EL (cell line): ENCODE results near the gene RBMS3.
A peak's percentile ranks its signal among the peaks of the same experiment; 100 is the strongest.
"Not testable (repeated sequence)": the region's sequence is repeated elsewhere in the genome, so short reads cannot be mapped to it uniquely, and the experiment has no call there.

ENCODE experiments used
- DNase-seq: peaks from one replicate; pipeline ENCODE4 v3.0.0-alpha.2; 2016

RBMS3 gene

GRCh38 chr3:29639578-29640290 is 358.9 kb downstream of the RBMS3 start:
- no peak for DNase-seq

DNA sequence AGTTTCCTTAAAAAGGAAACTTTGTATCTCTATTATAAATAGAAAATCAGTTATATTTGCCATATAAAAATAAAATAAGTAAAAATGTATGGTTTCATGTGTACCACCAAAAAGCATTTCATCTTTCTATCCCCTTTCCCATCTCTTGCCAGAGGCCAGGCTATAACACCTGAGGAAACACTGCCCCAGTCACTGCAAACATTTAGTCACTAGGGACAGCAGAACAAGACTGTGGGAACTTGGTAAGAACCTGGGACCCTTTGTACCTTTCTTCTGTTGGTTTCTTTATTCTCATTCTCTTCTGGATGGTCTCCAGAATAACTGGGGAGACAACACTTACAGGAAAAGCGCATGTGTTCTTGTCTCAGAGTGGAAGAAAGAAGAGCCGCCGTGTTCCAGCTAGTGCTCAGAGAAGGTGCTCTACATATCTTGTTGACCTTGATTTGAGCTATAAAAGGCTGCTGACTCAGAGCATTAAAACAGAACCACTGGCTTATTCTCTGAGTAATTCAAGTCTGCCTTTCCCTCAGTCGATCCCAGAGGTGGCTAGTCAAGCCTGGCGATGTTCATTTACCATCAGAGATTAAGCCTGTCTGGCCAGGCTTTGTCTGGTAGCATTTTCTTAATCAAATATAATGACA is 361.6 kb downstream of the RBMS3 start:
- DNase-seq: peak; percentile 13

DNA sequence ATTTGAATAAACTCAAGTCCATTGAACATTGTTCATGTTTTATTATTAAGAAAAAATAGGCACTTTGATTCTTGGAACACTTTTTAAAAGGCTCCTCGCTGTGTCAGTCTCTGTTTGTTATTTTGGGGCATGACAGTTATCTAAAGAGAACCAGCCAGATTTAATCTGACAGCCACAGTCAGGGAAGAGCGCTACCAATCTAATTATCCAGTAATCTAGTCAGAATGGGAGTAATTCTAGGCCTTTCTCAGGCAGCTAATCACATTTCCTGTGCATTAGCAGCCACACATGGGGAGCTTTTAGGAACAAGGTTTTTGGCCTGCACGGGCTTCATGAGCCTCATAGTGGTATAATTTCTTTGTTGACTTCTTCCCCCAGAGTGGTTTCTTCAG is 362.2 kb downstream of the RBMS3 start:
- DNase-seq: no peak

- no peak for DNase-seq
Observed at GRCh38 chr3:29644261-29644660, 363.4 kb downstream of the RBMS3 start.

- DNase-seq: no peak
Observed at GRCh38 chr3:29644956-29645636, 364.2 kb downstream of the RBMS3 start.

GRCh38 chr3:29646043-29646442 is 365.2 kb downstream of the RBMS3 start:
- no peak for DNase-seq

DNA sequence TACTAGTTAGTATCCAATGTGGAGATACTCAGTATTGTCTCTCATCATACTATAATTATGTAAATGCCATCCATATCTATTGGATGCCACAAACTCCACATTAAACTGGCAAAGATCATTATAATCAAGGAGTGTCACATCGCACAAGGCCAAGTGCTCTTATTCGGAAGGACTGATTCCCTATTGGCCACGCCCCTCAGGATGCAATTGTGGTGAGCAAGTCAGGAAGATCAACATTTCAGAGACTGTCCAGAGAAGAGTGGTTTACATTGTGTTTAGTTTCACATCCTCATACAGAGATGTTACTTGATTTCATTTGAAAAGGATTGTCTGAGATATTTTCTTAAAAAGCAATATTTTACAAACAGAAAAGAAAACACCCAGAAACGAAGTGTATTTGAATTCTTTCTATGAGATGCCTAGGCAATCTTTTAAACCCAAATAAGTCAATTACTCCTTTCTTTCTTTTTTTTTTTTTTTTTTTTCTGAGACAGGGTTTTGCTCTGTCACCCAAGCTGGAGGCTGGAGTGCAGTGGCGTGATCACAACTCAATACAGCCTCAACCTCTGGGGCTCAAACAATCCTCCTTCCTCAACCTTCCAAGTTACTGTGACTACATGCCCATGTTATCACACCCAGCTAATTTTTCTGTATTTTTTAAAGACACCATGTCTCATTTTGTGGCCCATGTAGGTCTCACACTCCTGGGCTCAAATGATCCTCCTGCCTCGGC is 369.1 kb downstream of the RBMS3 start:
- DNase-seq: peak; percentile 45

GRCh38 chr3:29653680-29654079 is 372.8 kb downstream of the RBMS3 start:
- DNase-seq: no peak

DNA sequence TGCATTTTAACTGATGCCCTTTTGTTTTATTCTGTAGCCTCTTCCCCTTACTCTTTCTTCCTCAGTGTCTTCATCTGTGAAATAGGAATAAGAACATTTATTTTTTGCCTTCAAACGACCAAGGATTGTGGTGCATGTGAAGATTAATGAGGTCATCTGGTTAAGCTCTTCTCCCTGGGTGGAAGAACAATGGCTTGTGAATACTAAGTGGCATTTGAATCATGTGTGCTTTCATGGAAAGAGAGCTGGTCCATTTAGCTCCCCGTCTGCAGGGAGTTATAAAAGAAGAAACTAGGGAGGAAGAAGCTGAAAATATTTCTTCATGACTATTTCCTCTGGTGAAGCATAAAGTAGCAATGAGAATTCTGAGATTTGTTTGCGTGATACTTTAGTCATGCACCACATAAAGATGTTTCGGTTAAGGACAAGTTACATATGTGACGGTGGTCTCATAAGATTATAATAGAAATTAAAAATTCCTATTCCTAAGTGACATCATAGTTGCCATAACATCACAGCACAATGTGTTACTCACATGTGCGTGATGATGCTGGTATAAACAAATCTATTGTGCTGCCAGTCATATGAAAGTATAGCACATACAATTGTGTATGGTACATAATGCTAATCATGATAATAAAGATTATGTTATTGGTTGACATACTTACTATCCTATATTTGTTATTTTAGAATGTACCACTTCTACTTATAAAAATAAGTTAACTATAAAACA is 374.3 kb downstream of the RBMS3 start:
- DNase-seq: no peak

- no peak for DNase-seq
Observed at GRCh38 chr3:29665688-29666087, 384.8 kb downstream of the RBMS3 start.

DNA sequence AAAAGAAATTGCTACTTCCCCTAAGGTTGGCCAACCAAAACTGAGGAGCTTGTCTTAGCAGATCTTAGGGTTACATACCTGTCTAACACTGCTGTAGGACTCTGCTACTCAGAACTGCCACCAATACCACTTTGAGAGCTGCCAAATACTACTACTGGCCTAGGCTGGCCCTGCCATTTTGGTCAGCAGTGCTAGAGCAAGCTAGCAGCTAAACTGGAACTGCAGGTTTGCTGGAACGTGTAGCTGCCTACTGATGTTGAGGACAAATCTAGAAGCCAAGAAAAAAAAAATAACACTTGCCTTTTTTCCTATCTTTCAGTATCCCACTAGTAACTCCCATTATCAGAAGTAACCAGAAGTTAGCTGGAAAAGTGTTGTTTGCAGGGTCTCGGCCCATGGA is 387.4 kb downstream of the RBMS3 start:
- no peak for DNase-seq

DNA sequence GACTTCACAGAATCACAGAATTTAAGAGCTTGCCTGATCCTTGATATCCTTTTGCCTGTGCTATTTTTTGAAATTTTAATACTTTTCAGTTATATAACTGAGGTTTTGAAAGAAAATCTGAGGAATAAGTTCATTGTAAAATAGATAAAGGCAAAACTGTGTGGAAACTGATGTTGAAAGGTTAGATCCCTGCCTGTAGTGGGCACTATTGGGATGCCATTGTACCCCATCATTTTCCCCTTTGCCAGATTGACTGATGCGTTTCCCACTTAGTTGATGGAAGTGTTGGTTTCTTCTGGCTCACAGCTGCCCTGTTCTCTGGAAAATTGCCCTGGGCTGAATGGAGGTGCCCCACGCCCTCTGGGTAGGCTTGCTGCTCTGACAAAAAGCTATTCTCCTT is 387.9 kb downstream of the RBMS3 start:
- no peak for DNase-seq

DNA sequence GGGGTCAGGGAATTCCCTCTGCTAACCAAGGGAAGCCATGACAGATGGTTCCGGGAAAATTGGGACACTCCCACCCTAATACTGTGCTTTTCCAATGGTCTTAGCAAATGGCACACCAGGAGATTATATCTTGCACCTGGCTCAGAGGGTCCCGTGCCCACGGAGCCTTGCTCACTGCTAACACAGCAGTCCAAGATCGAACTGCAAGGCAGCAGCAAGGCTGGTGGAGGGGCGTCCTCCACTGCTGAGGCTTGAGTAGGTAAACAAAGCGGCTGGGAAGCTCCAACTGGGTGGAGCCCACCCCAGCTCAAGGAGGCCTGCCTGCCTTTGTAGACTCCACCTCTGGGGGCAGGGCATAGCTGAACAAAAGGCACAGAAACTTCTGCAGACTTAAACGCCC is 389.6 kb downstream of the RBMS3 start:
- not testable (repeated sequence) for DNase-seq

- no peak for DNase-seq
Observed at GRCh38 chr3:29677421-29677820, 396.6 kb downstream of the RBMS3 start.

GRCh38 chr3:29679944-29680343 is 399.1 kb downstream of the RBMS3 start:
- DNase-seq: no peak

- peak; percentile 58 for DNase-seq
Observed at GRCh38 chr3:29683018-29683993, 402.4 kb downstream of the RBMS3 start.

GRCh38 chr3:29686889-29687592 is 406.2 kb downstream of the RBMS3 start:
- peak; percentile 59 for DNase-seq

- no peak for DNase-seq
Observed at GRCh38 chr3:29690686-29691353, 409.9 kb downstream of the RBMS3 start.

DNA sequence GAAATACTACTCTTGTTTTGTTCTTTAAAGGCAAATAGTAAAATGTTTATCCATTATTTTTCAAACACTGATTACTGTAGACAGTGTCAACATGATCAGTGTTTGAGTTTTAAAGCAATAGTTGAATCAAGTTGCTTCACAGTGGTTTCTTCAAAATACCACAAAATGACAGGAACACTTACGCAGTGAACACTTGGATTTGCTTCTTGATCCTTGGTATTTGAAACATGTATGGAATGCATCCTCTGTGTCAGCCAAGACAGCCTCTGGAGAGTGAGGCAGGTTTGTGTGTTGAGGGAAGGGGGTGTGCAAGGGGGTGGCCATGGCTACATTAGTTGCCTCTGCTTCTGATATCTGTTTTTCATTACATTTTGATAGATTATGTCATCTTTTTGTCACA is 413.0 kb downstream of the RBMS3 start:
- DNase-seq: peak; percentile 97

DNA sequence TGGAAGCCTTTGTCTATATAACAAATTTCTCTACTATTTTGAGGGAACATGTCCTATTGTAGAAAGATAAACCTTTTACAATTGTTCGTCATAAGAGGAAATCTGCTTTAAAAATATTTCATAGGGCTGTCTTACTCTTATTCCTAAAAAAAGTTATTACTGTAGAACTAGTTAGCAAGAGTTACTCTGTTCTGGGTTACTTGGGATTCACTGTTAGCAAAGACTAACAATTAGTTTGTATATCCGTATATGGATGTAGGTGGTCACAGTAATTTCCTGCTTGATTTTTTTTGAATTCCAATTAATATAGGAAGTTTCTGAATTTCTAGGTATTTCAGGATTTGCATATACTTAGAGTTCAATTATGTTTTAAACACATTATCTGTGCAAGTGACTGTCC is 413.5 kb downstream of the RBMS3 start:
- DNase-seq: no peak
